ENCODE measurements around the gene ATP1A1.

Gene ATP1A1

DNA sequence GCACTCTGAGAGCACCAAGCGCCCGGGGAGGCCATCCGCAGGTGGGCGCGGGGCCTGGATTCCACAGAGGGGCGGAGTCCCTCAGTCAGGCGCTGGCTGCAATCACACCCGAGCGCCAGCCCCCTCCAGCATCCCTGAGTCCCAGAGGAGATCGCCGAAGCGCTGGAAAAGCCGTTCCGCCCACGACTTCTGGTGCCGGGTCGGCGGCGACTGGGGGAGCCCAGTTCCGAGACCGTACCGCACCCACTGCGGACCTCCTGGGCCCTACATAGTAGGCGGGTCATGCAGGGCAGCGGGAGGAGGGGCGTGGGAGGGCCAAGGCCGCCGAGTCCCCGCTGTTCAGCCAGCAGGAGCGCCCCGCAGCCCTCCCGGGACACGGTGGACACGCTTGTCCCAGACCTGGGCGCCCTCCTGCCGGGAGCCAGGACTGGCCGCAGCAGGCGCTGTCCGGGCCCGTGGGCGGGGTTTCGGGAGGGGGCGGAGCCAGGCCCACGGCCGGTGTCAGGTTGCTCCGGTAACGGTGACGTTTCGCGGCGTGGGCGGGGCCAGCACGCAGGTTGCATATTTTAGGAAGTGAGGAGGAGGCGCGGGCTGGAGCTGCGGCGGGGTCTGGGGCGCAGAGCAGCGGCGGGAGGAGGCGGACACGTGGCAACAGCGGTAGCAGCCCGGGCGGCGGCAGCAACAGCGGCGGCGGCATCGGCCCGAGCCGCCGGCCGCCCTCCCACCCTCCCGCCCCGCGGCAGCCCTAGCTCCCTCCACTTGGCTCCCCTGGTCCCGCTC, at the start of gene ATP1A1 (continued):
- TF ChIP-seq, protein P1, sequence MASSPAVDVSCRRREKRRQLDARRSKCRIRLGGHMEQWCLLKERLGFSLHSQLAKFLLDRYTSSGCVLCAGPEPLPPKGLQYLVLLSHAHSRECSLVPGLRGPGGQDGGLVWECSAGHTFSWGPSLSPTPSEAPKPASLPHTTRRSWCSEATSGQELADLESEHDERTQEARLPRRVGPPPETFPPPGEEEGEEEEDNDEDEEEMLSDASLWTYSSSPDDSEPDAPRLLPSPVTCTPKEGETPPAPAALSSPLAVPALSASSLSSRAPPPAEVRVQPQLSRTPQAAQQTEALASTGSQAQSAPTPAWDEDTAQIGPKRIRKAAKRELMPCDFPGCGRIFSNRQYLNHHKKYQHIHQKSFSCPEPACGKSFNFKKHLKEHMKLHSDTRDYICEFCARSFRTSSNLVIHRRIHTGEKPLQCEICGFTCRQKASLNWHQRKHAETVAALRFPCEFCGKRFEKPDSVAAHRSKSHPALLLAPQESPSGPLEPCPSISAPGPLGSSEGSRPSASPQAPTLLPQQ (tag by site-specific recombination; IDR thresholded peaks at IDR 0.05), result peak; percentile 50; the same call in 1 of the 2 replicates
- no peak for TF ChIP-seq GFI1B (tag by site-specific recombination; IDR thresholded peaks at IDR 0.05)
- TF ChIP-seq ZEB2 (tag by site-specific recombination; IDR thresholded peaks at IDR 0.05), result peak; percentile 95
- TF ChIP-seq BCL11B (tag by site-specific recombination; IDR thresholded peaks at IDR 0.05; ENCODE audit: low read depth), result 0 out of 2 replicates have a peak, but pooled peaks have one; percentile 56
- TF ChIP-seq ZSCAN16 (tag by site-specific recombination; IDR thresholded peaks at IDR 0.05), result no peak
- TF ChIP-seq ZNF221 (tag by site-specific recombination; IDR thresholded peaks at IDR 0.05; ENCODE audit: borderline replicate concordance), result no peak
- TF ChIP-seq ZNF510 (tag by site-specific recombination; IDR thresholded peaks at IDR 0.05; ENCODE audit: insufficient replicate concordance), result no peak
- TF ChIP-seq, protein P2, sequence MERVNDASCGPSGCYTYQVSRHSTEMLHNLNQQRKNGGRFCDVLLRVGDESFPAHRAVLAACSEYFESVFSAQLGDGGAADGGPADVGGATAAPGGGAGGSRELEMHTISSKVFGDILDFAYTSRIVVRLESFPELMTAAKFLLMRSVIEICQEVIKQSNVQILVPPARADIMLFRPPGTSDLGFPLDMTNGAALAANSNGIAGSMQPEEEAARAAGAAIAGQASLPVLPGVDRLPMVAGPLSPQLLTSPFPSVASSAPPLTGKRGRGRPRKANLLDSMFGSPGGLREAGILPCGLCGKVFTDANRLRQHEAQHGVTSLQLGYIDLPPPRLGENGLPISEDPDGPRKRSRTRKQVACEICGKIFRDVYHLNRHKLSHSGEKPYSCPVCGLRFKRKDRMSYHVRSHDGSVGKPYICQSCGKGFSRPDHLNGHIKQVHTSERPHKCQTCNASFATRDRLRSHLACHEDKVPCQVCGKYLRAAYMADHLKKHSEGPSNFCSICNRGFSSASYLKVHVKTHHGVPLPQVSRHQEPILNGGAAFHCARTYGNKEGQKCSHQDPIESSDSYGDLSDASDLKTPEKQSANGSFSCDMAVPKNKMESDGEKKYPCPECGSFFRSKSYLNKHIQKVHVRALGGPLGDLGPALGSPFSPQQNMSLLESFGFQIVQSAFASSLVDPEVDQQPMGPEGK (tag by site-specific recombination; IDR thresholded peaks at IDR 0.05), result peak; percentile 80
- no peak for TF ChIP-seq RBAK (tag by site-specific recombination; IDR thresholded peaks at IDR 0.05)
- no peak for TF ChIP-seq SALL2 (tag by site-specific recombination; IDR thresholded peaks at IDR 0.05; ENCODE audit: borderline replicate concordance)
- TF ChIP-seq ZNF624 (tag by site-specific recombination; IDR thresholded peaks at IDR 0.05), result no peak
- no peak for TF ChIP-seq ZFP41 (tag by site-specific recombination; IDR thresholded peaks at IDR 0.05; ENCODE audit: borderline replicate concordance)
- TF ChIP-seq ZNF514 (tag by site-specific recombination; IDR thresholded peaks at IDR 0.05), result no peak
- no peak for TF ChIP-seq ZNF23 (tag by site-specific recombination; IDR thresholded peaks at IDR 0.05; ENCODE audit: borderline replicate concordance)
- 0 out of 2 replicates have a peak, but pooled peaks have one; percentile 59 for TF ChIP-seq ZNF2 (tag by site-specific recombination; IDR thresholded peaks at IDR 0.05)
- no peak; the same call in 1 of the 2 replicates for TF ChIP-seq ZNF548 (tag by site-specific recombination; IDR thresholded peaks at IDR 0.05)
- peak; percentile 52; the same call in 1 of the 2 replicates for TF ChIP-seq ZXDB (tag by site-specific recombination; IDR thresholded peaks at IDR 0.05)
- TF ChIP-seq ZNF473 (tag by site-specific recombination; IDR thresholded peaks at IDR 0.05), result no peak
- TF ChIP-seq ZNF239 (tag by site-specific recombination; IDR thresholded peaks at IDR 0.05), result no peak
- no peak for TF ChIP-seq ZNF658 (tag by site-specific recombination; IDR thresholded peaks at IDR 0.05)
- TF ChIP-seq HOXA7 (CRISPR knock-in tag; IDR thresholded peaks at IDR 0.05; ENCODE audit: borderline replicate concordance), result no peak
- TF ChIP-seq ZNF747 (tag by site-specific recombination; IDR thresholded peaks at IDR 0.05), result no peak
- TF ChIP-seq ZNF223 (tag by site-specific recombination; IDR thresholded peaks at IDR 0.05), result no peak
- no peak for TF ChIP-seq ZNF529 (tag by site-specific recombination; IDR thresholded peaks at IDR 0.05; ENCODE audit: insufficient replicate concordance)
- no peak for TF ChIP-seq ZNF701 (tag by site-specific recombination; IDR thresholded peaks at IDR 0.05)
- TF ChIP-seq ZNF175 (tag by site-specific recombination; IDR thresholded peaks at IDR 0.05), result no peak
- TF ChIP-seq ZNF677 (tag by site-specific recombination; IDR thresholded peaks at IDR 0.05), result no peak
- TF ChIP-seq TCF7L2 (IDR thresholded peaks at IDR 0.05; ENCODE audit: borderline replicate concordance, low read depth, low read length), result no peak
- TF ChIP-seq IKZF3 (tag by site-specific recombination; IDR thresholded peaks at IDR 0.05), result 0 out of 2 replicates have a peak, but pooled peaks have one; percentile 21
- peak; percentile 87 for TF ChIP-seq KLF9 (tag by site-specific recombination; IDR thresholded peaks at IDR 0.05; ENCODE audit: low read depth)
- peak; percentile 78 for TF ChIP-seq GLIS1 (tag by site-specific recombination; IDR thresholded peaks at IDR 0.05)
- TF ChIP-seq ZSCAN30 (tag by site-specific recombination; IDR thresholded peaks at IDR 0.05), result no peak
- TF ChIP-seq, protein P3, sequence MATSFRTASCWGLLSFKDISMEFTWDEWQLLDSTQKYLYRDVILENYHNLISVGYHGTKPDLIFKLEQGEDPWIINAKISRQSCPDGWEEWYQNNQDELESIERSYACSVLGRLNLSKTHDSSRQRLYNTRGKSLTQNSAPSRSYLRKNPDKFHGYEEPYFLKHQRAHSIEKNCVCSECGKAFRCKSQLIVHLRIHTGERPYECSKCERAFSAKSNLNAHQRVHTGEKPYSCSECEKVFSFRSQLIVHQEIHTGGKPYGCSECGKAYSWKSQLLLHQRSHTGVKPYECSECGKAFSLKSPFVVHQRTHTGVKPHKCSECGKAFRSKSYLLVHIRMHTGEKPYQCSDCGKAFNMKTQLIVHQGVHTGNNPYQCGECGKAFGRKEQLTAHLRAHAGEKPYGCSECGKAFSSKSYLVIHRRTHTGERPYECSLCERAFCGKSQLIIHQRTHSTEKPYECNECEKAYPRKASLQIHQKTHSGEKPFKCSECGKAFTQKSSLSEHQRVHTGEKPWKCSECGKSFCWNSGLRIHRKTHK (tag by site-specific recombination; IDR thresholded peaks at IDR 0.05), result no peak
- TF ChIP-seq ZNF48 (tag by site-specific recombination; IDR thresholded peaks at IDR 0.05), result no peak
- TF ChIP-seq, protein P4, sequence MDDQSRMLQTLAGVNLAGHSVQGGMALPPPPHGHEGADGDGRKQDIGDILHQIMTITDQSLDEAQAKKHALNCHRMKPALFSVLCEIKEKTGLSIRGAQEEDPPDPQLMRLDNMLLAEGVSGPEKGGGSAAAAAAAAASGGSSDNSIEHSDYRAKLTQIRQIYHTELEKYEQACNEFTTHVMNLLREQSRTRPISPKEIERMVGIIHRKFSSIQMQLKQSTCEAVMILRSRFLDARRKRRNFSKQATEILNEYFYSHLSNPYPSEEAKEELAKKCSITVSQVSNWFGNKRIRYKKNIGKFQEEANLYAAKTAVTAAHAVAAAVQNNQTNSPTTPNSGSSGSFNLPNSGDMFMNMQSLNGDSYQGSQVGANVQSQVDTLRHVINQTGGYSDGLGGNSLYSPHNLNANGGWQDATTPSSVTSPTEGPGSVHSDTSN (CRISPR knock-in tag; IDR thresholded peaks at IDR 0.05), result 0 out of 2 replicates have a peak, but pooled peaks have one; percentile 42
- peak; percentile 97 for TF ChIP-seq EGR2 (tag by site-specific recombination; IDR thresholded peaks at IDR 0.05; ENCODE audit: low read depth)
